HG03045 (cell line): Measurements from ENCODE around the gene TRIP12.
"Not testable (repeated sequence)": the region's sequence is repeated elsewhere in the genome, so short reads cannot be mapped to it uniquely, and the experiment has no call there.

ENCODE experiments used
- ATAC-seq: cut with Tn5 transposase; IDR thresholded peaks from one replicate; pipeline ENCODE4 v1.9.1; 2021; ENCODE audit warnings: mild to moderate bottlenecking, moderate library complexity; ENCODE audit not compliant: unreplicated experiment

The TRIP12 gene

GRCh38 chr2:229835596-229836283 lies 86.1 kb downstream of the TRIP12 start:
- no peak for ATAC-seq

- ATAC-seq: not testable (repeated sequence)
These were observed 87.4 kb downstream of the TRIP12 start for GRCh38 chr2:229834368-229834767.

GRCh38 chr2:229832510-229832898 lies 89.3 kb downstream of the TRIP12 start:
- no peak for ATAC-seq

- ATAC-seq: no peak
These were observed 89.9 kb downstream of the TRIP12 start for GRCh38 chr2:229831805-229832509.

- ATAC-seq: no peak
These were observed 96.3 kb downstream of the TRIP12 start for GRCh38 chr2:229825476-229825875.

- no peak for ATAC-seq
These were observed 100.5 kb downstream of the TRIP12 start for GRCh38 chr2:229821316-229821715.

- ATAC-seq: no peak
These were observed 103.6 kb downstream of the TRIP12 start for GRCh38 chr2:229818230-229818629.

GRCh38 chr2:229815858-229816257 lies 106.0 kb downstream of the TRIP12 start:
- no peak for ATAC-seq

GRCh38 chr2:229815342-229815741 lies 106.5 kb downstream of the TRIP12 start:
- ATAC-seq: no peak

GRCh38 chr2:229810786-229811185 lies 111.0 kb downstream of the TRIP12 start:
- no peak for ATAC-seq

- ATAC-seq: no peak
These were observed 116.2 kb downstream of the TRIP12 start for GRCh38 chr2:229805559-229805958.

GRCh38 chr2:229802785-229803184 lies 119.0 kb downstream of the TRIP12 start:
- ATAC-seq: no peak

- no peak for ATAC-seq
These were observed 120.6 kb downstream of the TRIP12 start for GRCh38 chr2:229800997-229801754.

- no peak for ATAC-seq
These were observed 123.2 kb downstream of the TRIP12 start for GRCh38 chr2:229798446-229799155.

GRCh38 chr2:229795058-229795457 lies 126.8 kb downstream of the TRIP12 start:
- ATAC-seq: no peak

GRCh38 chr2:229794636-229795035 lies 127.2 kb downstream of the TRIP12 start:
- ATAC-seq: no peak

GRCh38 chr2:229786289-229786688 lies 135.5 kb downstream of the TRIP12 start:
- not testable (repeated sequence) for ATAC-seq

GRCh38 chr2:229784791-229785190 lies 137.0 kb downstream of the TRIP12 start:
- no peak for ATAC-seq

GRCh38 chr2:229783108-229783721 lies 138.6 kb downstream of the TRIP12 start:
- ATAC-seq: peak; percentile 56

- peak; percentile 48 for ATAC-seq
These were observed 140.7 kb downstream of the TRIP12 start for GRCh38 chr2:229780856-229781773.
